ENCODE measurements around the gene KATNB1.
A peak's percentile ranks its signal among the peaks of the same experiment; 100 is the strongest.

KATNB1 gene

GRCh38 chr16:57735755-57736418 is at the start of gene KATNB1:
Gene KATNB1 (plus strand): TSS chr16:57735770. CDS start chr16:57737244, 1,474 bp downstream.
- DNase-seq (ENCODE audit: low read depth), result no peak

GRCh38 chr16:57686577-57686976 is 49.0 kb upstream of the KATNB1 start:
- DNase-seq (ENCODE audit: low read depth), result no peak

GRCh38 chr16:57687363-57687929 is 48.1 kb upstream of the KATNB1 start:
- no peak for DNase-seq (ENCODE audit: low read depth)

DNA sequence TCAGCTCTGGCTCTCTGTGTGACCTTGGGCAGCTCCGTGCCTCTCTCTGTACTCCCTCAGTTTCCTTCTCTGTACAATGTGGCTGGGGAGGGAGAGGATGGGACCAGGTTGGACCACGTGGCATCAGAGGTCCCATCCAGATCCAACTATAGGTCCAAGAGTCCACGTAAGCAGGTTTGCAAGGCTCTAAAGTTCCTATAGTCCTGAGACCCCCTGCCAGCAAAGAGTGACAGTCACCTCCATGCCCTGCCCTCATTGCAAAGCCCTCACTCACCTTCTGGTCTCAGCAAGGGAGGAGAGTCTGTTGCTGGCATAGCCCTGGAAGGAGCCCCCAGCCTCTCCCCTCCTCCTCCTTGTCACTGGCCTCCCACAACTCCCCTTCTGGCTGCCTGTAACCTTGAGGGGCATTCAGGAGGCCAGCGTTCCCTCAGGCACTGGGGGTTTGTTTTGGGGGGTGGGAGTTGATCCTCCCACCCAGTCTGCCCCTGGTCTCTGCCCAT is 47.0 kb upstream of the KATNB1 start:
- DNase-seq (ENCODE audit: low read depth), result no peak

GRCh38 chr16:57688987-57689761 is 46.4 kb upstream of the KATNB1 start:
- no peak for DNase-seq (ENCODE audit: low read depth)

DNA sequence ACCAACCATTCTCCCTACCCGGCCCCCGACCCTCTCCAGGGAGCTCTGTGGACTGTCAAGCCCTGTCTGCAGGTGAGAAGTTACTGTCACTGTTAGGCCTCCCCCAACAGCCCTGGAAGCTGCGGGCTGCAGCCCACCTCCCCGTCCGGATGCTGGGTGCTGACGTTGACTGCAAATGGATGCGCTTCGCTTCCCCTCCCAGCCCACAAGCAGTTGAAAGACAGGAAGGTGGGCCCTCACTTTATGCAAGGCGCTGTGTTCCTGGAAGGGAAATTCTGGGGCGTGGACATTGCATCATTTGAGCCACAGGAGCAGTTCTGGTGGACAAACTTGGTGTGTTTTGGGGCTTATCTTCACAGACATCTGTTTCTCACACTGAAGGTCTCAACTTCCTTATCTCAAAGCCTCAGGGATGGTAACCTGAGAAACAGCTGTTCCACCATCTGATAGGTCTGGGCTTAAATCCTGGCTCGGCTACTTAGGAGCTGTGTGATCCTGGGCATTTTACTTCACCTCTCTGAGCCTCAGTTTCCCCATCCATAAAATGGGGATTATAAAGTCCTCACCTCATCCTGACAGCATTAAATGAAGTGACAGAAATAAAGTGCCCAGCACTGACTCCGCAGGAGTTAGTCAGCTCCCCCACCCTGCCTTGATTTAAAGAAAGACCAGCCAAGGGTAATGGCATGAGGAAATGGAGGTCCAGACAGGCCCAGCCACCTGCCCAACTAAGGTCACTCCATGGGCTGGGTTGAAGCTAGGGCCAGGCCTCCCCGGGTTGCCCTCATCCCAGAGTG is 45.6 kb upstream of the KATNB1 start:
- DNase-seq (ENCODE audit: low read depth), result no peak

GRCh38 chr16:57690782-57691471 is 44.6 kb upstream of the KATNB1 start:
- no peak for DNase-seq (ENCODE audit: low read depth)

DNA sequence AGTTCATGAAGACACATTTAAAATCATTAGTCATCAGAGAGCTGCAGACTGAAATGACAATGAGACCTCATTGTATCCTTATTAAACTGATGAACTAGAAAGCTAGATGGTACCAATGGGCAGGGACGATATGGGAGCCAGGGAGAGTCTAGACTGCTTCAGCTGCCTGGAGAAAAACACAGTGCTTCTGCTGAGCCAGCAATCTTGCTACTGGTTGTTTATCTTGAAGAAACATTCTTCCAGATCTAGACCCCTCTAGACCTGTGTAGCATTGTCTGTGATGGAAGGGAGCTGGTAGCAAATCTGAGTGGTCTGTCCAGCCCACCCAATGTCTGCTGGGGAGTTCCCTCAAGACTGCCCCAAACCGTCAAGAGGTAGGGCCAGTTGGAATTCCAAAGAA is 42.9 kb upstream of the KATNB1 start:
- DNase-seq (ENCODE audit: low read depth), result no peak

- DNase-seq (ENCODE audit: low read depth), result no peak
Observed at GRCh38 chr16:57693550-57693949, 42.0 kb upstream of the KATNB1 start.

DNA sequence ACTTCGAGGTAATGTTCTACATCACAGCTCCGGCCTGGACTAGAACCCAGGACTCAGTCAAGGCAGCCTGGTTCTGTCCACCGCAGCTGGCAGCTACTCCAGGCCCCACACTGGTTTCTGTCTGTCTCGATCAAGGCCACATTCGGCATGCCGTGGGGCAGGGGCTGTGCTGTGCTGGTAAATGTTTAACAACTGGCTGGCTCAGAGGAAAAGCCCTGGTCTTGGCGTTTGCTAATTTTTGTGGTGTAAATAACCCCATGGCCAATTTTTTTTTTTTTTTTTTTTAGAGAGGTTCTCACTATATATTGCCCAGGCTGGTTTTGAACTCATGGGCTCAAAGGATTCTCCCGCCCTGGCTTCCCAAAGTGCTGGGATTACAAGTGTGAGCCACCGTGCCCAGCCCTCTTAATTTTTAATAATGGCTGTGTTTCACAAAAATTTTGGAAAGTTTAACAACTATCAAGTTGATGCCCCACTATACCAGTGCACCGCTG is 41.3 kb upstream of the KATNB1 start:
- no peak for DNase-seq (ENCODE audit: low read depth)

GRCh38 chr16:57694725-57695679 is 40.6 kb upstream of the KATNB1 start, which contains the start of gene DRC7:
Gene DRC7 (plus strand): TSS chr16:57694806. CDS start chr16:57697950, 3,144 bp downstream.
- peak; percentile 15 for DNase-seq (ENCODE audit: low read depth)

DNA sequence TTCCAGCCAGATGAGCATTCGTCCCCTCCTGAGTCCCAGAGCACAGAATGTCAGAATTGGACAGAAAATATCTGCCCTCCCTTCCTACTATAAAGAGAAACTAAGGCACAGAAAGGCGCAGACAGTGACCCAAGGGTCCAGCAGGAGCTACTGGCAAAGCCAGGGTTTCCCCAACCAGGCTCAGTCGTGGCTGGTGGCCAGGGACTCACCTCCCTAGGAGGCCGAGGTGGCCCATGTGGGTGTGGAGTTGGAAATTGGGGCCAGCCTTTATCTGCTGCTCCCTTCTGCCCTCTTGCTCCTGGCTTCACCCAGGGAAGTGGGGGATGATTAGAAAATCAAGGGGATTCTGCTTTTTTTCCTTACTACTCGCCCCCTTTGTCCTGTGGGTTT is 39.9 kb upstream of the KATNB1 start:
- DNase-seq (ENCODE audit: low read depth), result no peak

GRCh38 chr16:57696240-57696639 is 39.3 kb upstream of the KATNB1 start:
- no peak for DNase-seq (ENCODE audit: low read depth)

DNA sequence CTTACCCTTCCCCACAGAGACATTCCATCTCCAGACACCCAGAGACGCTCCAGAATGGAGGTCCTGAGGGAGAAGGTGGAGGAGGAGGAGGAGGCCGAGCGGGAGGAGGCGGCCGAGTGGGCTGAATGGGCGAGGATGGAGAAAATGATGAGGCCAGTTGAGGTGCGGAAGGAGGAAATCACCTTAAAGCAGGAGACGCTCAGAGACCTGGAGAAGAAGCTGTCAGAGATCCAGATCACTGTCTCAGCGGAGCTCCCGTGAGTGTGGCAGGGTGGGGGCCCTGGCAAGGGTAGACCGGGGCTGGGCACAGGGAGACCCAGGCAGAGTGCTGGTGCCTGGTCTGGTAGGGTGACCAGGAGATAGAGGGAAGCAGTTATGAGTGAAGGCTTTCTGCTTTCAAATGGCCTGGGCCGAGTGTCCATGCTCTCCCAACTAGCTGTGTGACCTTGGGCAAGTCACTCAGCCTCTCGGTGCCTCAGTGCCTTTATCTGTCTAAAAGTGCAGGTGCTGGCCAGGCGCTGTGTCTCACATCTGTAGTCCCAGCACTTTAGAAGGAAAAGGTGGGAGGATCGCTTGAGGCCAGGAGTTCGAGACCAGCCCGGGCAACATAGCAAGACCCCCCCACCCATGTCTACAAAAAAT is 37.6 kb upstream of the KATNB1 start:
- DNase-seq (ENCODE audit: low read depth), result no peak

DNA sequence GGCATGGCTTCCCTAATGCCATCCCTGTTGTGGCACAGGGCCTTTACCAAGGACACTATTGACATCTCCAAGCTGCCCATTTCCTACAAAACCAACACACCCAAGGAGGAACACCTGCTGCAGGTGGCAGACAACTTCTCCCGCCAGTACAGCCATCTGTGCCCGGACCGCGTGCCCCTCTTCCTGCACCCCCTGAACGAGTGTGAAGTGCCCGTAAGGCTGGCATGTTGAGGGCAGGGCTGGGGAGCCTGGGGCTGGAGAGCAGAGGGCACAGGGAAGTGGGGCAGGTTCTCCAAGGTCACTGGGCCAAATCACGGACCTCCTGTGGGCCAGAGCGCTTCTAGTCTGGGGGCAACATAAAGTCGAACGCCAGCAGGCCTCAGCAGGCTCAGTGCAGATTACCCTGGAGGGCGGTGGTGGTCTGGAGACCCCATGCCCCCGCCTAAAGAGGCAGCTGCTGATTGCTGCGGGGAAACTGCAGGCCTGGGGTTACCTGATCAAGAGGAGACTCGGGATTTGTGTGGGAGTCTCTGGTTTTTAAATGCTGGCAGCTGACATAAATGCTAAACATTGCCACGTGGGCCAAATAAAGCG is 36.7 kb upstream of the KATNB1 start:
- no peak for DNase-seq (ENCODE audit: low read depth)

- no peak for DNase-seq (ENCODE audit: low read depth)
Observed at GRCh38 chr16:57699481-57699880, 36.1 kb upstream of the KATNB1 start.

DNA sequence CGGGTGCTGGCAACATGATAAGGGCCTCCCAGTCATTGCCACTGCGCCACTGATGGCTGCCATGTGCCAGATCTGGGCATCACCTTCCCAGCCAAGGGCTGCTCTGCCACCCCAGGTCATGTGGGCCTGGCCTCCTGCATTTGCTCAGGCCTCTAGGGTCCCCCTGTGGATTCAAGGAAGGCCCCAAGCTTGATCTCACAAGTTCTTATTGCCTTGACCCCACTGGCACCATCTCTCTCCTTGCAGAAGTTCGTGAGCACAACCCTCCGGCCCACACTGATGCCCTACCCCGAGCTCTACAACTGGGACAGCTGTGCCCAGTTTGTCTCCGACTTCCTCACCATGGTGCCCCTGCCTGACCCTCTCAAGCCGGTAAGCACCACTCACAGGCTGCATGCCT is 35.7 kb upstream of the KATNB1 start:
- DNase-seq (ENCODE audit: low read depth), result no peak

DNA sequence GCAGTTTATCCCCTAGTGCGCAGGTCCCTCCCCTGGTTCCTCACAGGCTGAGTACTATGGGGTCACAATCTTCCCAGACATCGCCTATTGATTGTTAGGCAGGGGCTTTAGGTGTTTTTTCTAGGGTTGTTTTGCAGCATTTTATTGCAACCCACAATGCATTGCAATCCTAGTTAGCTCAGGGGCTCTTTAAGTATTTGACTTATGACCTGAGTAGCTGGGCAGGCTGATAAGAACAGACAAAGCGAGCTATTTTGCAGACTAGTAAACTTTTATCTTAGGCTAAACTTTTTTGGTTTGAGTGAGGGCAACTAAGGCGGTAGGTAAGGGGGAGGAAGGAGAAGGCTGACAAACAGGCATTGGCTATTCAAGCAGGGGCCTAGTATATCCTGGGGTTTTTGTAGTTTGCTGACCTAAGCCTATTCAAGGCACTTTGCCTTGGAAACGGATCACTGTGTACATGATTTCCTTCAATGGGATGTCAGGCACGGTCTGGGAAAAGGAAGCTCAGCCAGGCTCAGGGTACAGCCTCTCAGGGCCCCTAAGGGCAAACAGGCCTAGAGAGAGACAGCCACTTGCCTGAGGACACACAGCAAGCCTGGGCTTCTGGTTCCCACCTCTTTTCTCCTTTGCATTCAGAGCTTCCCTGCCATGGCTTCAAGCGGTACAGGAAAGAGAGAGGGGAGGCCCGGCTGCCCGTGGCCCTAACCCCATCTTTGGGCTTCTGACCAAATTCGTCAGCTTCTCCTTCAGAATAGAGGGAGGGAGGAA is 34.6 kb upstream of the KATNB1 start:
- DNase-seq (ENCODE audit: low read depth), result no peak
